Measurements from ENCODE around the gene LRRC47.

DNA sequence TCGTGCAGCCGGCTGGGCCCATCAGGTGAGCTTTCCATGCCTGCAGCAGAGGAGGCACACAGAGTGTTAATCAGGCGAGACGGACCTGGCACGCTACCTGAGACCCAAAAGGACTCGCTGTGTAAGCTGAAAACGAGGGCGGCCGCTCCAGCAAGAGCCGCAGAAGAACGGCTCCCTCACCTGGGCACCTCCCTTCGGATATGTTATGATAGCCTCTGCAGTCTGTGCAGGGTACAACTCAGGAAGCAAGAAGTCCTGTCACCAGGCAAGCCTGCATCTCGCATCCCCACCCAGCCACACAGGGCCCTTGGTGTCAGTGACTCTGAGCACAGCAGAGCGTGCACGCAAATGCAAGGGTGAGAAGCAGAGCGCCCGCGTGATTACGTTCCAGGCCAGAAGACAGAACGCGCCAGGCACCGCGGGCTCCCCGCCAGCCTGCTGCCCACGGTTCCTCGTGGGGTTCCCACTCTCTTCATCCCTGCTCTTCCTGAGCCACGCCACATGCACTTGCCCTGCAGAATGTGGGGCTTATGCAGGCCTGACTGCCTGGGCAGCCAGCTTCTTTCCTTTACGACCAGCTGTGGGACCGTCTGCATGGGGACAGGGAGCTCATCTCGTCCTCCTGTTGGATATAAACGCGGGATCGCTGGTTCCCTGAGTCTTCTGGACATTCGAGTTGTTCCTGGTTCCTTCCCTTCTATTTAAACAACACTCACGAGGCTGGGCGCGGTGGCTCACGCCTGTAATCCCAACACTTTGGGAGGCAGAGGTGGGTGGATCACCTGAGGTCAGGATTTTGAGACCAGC lies 20.2 kb upstream of the LRRC47 start:
- TF ChIP-seq, protein P1, sequence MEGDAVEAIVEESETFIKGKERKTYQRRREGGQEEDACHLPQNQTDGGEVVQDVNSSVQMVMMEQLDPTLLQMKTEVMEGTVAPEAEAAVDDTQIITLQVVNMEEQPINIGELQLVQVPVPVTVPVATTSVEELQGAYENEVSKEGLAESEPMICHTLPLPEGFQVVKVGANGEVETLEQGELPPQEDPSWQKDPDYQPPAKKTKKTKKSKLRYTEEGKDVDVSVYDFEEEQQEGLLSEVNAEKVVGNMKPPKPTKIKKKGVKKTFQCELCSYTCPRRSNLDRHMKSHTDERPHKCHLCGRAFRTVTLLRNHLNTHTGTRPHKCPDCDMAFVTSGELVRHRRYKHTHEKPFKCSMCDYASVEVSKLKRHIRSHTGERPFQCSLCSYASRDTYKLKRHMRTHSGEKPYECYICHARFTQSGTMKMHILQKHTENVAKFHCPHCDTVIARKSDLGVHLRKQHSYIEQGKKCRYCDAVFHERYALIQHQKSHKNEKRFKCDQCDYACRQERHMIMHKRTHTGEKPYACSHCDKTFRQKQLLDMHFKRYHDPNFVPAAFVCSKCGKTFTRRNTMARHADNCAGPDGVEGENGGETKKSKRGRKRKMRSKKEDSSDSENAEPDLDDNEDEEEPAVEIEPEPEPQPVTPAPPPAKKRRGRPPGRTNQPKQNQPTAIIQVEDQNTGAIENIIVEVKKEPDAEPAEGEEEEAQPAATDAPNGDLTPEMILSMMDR (IDR thresholded peaks at IDR 0.05; ENCODE audit: low read depth, low read length) = no peak
- no peak for TF ChIP-seq EZH2phosphoT487 (IDR thresholded peaks at IDR 0.05; ENCODE audit: low read depth)

Data from OCI-LY3 (cell line).